OCI-LY1 (cell line): ENCODE data around the gene KCNN3.

Experiments used
- H2AFZ ChIP-seq: fragments of 200-600 bp; sonication (generic), shearing (Covaris generic); 2 replicates; pipeline ENCODE4 v1.6.0; 2014; ENCODE audit warnings: antibody characterized with exemption, mild to moderate bottlenecking, low read length
- H3F3A ChIP-seq: fragments of 200-600 bp; sonication (generic), shearing (Covaris generic); 2 replicates; pipeline ENCODE4 v1.6.0; 2014; ENCODE audit warnings: mild to moderate bottlenecking, antibody characterized with exemption, low read length, moderate library complexity; ENCODE audit not compliant: insufficient read depth
- H3K27ac ChIP-seq: fragments of 200-600 bp; sonication (generic); 2 replicates; pipeline ENCODE4 v1.5.1; 2014; ENCODE audit warnings: low read length, mixed run types, mild to moderate bottlenecking, low read depth; ENCODE audit not compliant: poor library complexity, severe bottlenecking
- H3K27me3 ChIP-seq: fragments of 200-600 bp; sonication (generic); 2 replicates; pipeline ENCODE4 v1.6.0; 2014; ENCODE audit warnings: antibody characterized with exemption, mild to moderate bottlenecking, low read length, moderate library complexity; ENCODE audit not compliant: insufficient read depth
- H3K36me3 ChIP-seq: fragments of 200-600 bp; sonication (generic); 2 replicates; pipeline ENCODE4 v1.6.1; 2014; ENCODE audit warnings: mild to moderate bottlenecking, antibody characterized with exemption, low read length, moderate library complexity, mixed read lengths; ENCODE audit not compliant: insufficient read depth
- H3K4me1 ChIP-seq: fragments of 200-600 bp; sonication (generic); 2 replicates; pipeline ENCODE4 v1.5.1; 2014; ENCODE audit warnings: mild to moderate bottlenecking, low read length, moderate library complexity; ENCODE audit not compliant: insufficient read depth, severe bottlenecking
- H3K4me2 ChIP-seq: fragments of 200-600 bp; sonication (generic), shearing (Covaris generic); 2 replicates; pipeline ENCODE4 v1.6.1; 2014; ENCODE audit warnings: low read length
- H3K4me3 ChIP-seq: fragments of 200-600 bp; sonication (generic); 2 replicates; pipeline ENCODE4 v1.5.1; 2014; ENCODE audit warnings: low read length, low read depth, mild to moderate bottlenecking, mixed read lengths; ENCODE audit not compliant: poor library complexity, severe bottlenecking
- H3K79me2 ChIP-seq: fragments of 200-600 bp; shearing (Covaris generic); 2 replicates; pipeline ENCODE4 v1.6.1; 2016; ENCODE audit warnings: mixed run types, low read length, mixed read lengths; ENCODE audit not compliant: insufficient read depth
- H3K9ac ChIP-seq: fragments of 200-600 bp; sonication (generic), shearing (Covaris generic); 2 replicates; pipeline ENCODE4 v1.6.1; 2014; ENCODE audit warnings: mild to moderate bottlenecking, low read length, mixed read lengths
- H3K9me2 ChIP-seq: fragments of 200-600 bp; sonication (generic), shearing (Covaris generic); 2 replicates; pipeline ENCODE4 v1.6.1; 2014; ENCODE audit warnings: low read depth, mild to moderate bottlenecking, low read length, mixed read lengths
- H3K9me3 ChIP-seq: fragments of 200-600 bp; shearing (Covaris generic); 2 replicates; pipeline ENCODE4 v1.6.1; 2014; ENCODE audit warnings: low read length, mixed read lengths
- H4K20me1 ChIP-seq: fragments of 200-600 bp; sonication (generic), shearing (Covaris generic); 2 replicates; pipeline ENCODE4 v1.6.0; 2016; ENCODE audit warnings: mild to moderate bottlenecking, low read length; ENCODE audit not compliant: insufficient read depth
- CTCF ChIP-seq: fragments of 200-600 bp; sonication (generic), shearing (Covaris generic); IDR thresholded peaks from 2 replicates; pipeline ENCODE4 v1.5.1; 2017; ENCODE audit warnings: mild to moderate bottlenecking, antibody characterized with exemption, low read length, moderate library complexity, mixed read lengths
- EZH2 ChIP-seq: fragments of 200-600 bp; sonication (generic), shearing (Covaris generic); IDR thresholded peaks from 2 replicates; pipeline ENCODE4 v1.8.0; 2017; ENCODE audit warnings: borderline replicate concordance, mixed run types, mild to moderate bottlenecking, antibody characterized with exemption, low read length, moderate library complexity, mixed read lengths

Gene KCNN3

GRCh38 chr1:154845174-154845573 lies 24.9 kb downstream of the KCNN3 start:
- peak overlapping the region; percentile 76 for H3K27ac ChIP-seq
- H3K9me2 ChIP-seq: no peaks in the 10 kb centered on the region
- no peaks in the 10 kb centered on the region for H3K27me3 ChIP-seq
- no peak overlapping the region for H3K4me2 ChIP-seq
- no peak overlapping the region; the same call in 1 of the 2 replicates for H3K9ac ChIP-seq
- H3K4me1 ChIP-seq: peaks cover 77% of the 10 kb centered on the region
- peaks cover 28% of the 10 kb centered on the region; the same call in 1 of the 2 replicates for H3K36me3 ChIP-seq
- no peak overlapping the region for H3K4me3 ChIP-seq
- no peak overlapping the region for H2AFZ ChIP-seq
- H4K20me1 ChIP-seq: no peaks in the 10 kb centered on the region
- no peak for TF ChIP-seq EZH2
- TF ChIP-seq CTCF: no peak
- H3K9me3 ChIP-seq: no peaks in the 10 kb centered on the region
- H3K79me2 ChIP-seq: peaks cover 17% of the 10 kb centered on the region
- H3F3A ChIP-seq: no peaks in the 10 kb centered on the region

- no peak for TF ChIP-seq EZH2
- no peak for TF ChIP-seq CTCF
- Histone ChIP-seq H4K20me1 (no peaks in the 10 kb centered on the region), H3K4me2 (peak overlapping the region; percentile 48; the same call in 1 of the 2 replicates), H3K36me3 (peaks cover 34% of the 10 kb centered on the region), H3K9me3 (no peaks in the 10 kb centered on the region), H3K9ac (no peak overlapping the region; the same call in 1 of the 2 replicates), H3K79me2 (peaks cover 17% of the 10 kb centered on the region), H3K27me3 (no peaks in the 10 kb centered on the region), H3K27ac (peak overlapping the region; percentile 76), H3F3A (no peaks in the 10 kb centered on the region), H2AFZ (no peak overlapping the region), H3K4me3 (peak overlapping the region; percentile 1), H3K4me1 (peaks cover 86% of the 10 kb centered on the region), H3K9me2 (no peaks in the 10 kb centered on the region)
These were observed 25.8 kb downstream of the KCNN3 start for GRCh38 chr1:154844297-154844681.

- Histone ChIP-seq H3K79me2 (peaks cover 16% of the 10 kb centered on the region), H3K36me3 (peaks cover 34% of the 10 kb centered on the region), H3K4me3 (peak overlapping the region; percentile 1), H3K9me3 (no peaks in the 10 kb centered on the region), H4K20me1 (no peaks in the 10 kb centered on the region), H3K4me1 (peaks cover 88% of the 10 kb centered on the region), H2AFZ (no peak overlapping the region), H3K9me2 (no peaks in the 10 kb centered on the region), H3K27me3 (no peaks in the 10 kb centered on the region), H3K27ac (peak overlapping the region; percentile 76), H3K9ac (peak overlapping the region; percentile 11; the same call in 1 of the 2 replicates), H3F3A (no peaks in the 10 kb centered on the region), H3K4me2 (peak overlapping the region; percentile 48; the same call in 1 of the 2 replicates)
- no peak for TF ChIP-seq CTCF
- TF ChIP-seq EZH2: no peak
These were observed 26.3 kb downstream of the KCNN3 start for GRCh38 chr1:154843636-154844296.
